GM12865 (cell line): Measurements from ENCODE around the gene S100A6.

Experiments used
- DNase-seq: peaks from one replicate; pipeline ENCODE4 v3.0.0; 2010; ENCODE audit warnings: low read depth
- H3K4me3 ChIP-seq: 2 replicates; pipeline ENCODE4 v1.5.1; 2011; ENCODE audit warnings: mild to moderate bottlenecking, low read depth, low read length, control low read depth
- CTCF ChIP-seq: IDR thresholded peaks from 2 replicates; pipeline ENCODE4 v1.5.1; 2011; ENCODE audit warnings: low read length, control low read depth, low read depth, inconsistent platforms; ENCODE audit not compliant: insufficient read depth; ENCODE audit errors: missing control alignments

S100A6 gene

GRCh38 chr1:153547560-153548551 lies 12.1 kb upstream of the S100A6 start:
- no peak for TF ChIP-seq CTCF
- H3K4me3 ChIP-seq, result no peak overlapping the region
- DNase-seq, result no peak

GRCh38 chr1:153546796-153547559 lies 11.2 kb upstream of the S100A6 start:
- no peak for TF ChIP-seq CTCF
- H3K4me3 ChIP-seq, result no peak overlapping the region
- DNase-seq, result no peak

- DNase-seq, result no peak
- TF ChIP-seq CTCF, result no peak
- H3K4me3 ChIP-seq, result no peak overlapping the region
Measured at GRCh38 chr1:153546371-153546770, 10.6 kb upstream of the S100A6 start.

GRCh38 chr1:153545067-153546055 lies 9.6 kb upstream of the S100A6 start, which contains the start of gene S100A4:
Gene S100A4 (minus strand): TSS chr1:153545806. CDS start chr1:153544794, 1,012 bp downstream.
- TF ChIP-seq CTCF, result no peak
- no peak for DNase-seq
- H3K4me3 ChIP-seq, result no peak within 1 kb of the TSS

GRCh38 chr1:153544453-153545066 lies 8.8 kb upstream of the S100A6 start:
- no peak for TF ChIP-seq CTCF
- H3K4me3 ChIP-seq, result no peak overlapping the region
- DNase-seq, result no peak

- no peak for DNase-seq
- TF ChIP-seq CTCF, result no peak
- no peak overlapping the region for H3K4me3 ChIP-seq
Measured at GRCh38 chr1:153543736-153544135, 7.9 kb upstream of the S100A6 start.
